HL-60 (cell line): Measurements from ENCODE around the gene SPAG4.

Experiments
- DNase-seq, 2 experiments: peaks; one replicate each; pipeline ENCODE4 v3.0.0-alpha.2; 2010 to 2020; ENCODE audit warnings: low read depth in 1 of 2, low spot score in 1 of 2
- H3K27ac ChIP-seq: fragments of 250-450 bp; sonication (Bioruptor Pico); replicated peaks from 2 replicates; pipeline ENCODE4 v1.5.1; 2020; ENCODE audit warnings: mild to moderate bottlenecking, moderate library complexity
- H3K27me3 ChIP-seq: fragments of 250-450 bp; sonication (Bioruptor Pico); 2 replicates; pipeline ENCODE4 v1.5.1; 2021; ENCODE audit warnings: mild to moderate bottlenecking, moderate library complexity; ENCODE audit not compliant: insufficient read depth, poor library complexity, severe bottlenecking
- H3K4me3 ChIP-seq: replicated peaks from 2 replicates; pipeline ENCODE4 v1.5.1; 2011; ENCODE audit warnings: mild to moderate bottlenecking, control low read depth, low read length; ENCODE audit not compliant: insufficient read depth
- CTCF ChIP-seq: IDR thresholded peaks from one replicate; pipeline ENCODE4 v1.5.1; 2011; ENCODE audit warnings: low read length, control low read depth, inconsistent platforms; ENCODE audit not compliant: insufficient read depth
- GABPA ChIP-seq: IDR thresholded peaks from 2 replicates; pipeline ENCODE4 v1.6.1; 2012; ENCODE audit warnings: low read depth
- POLR2AphosphoS5 ChIP-seq: IDR thresholded peaks from 2 replicates; pipeline ENCODE4 v1.6.1; 2012; ENCODE audit warnings: low read depth
- SPI1 ChIP-seq: IDR thresholded peaks from 2 replicates; pipeline ENCODE4 v1.6.1; 2012; ENCODE audit warnings: low read depth, mild to moderate bottlenecking, borderline replicate concordance
- TF ChIP-seq, protein P1 (sequence below): IDR thresholded peaks from 2 replicates; pipeline ENCODE4 v1.6.1; 2012; ENCODE audit warnings: low read depth; ENCODE audit not compliant: insufficient replicate concordance

Gene SPAG4

GRCh38 chr20:35632539-35633115, 17.0 kb downstream of the SPAG4 start:
- no peak for DNase-seq
- TF ChIP-seq SPI1 (no peak), POLR2AphosphoS5 (no peak), CTCF (no peak), GABPA (no peak)
- TF ChIP-seq, protein P1, sequence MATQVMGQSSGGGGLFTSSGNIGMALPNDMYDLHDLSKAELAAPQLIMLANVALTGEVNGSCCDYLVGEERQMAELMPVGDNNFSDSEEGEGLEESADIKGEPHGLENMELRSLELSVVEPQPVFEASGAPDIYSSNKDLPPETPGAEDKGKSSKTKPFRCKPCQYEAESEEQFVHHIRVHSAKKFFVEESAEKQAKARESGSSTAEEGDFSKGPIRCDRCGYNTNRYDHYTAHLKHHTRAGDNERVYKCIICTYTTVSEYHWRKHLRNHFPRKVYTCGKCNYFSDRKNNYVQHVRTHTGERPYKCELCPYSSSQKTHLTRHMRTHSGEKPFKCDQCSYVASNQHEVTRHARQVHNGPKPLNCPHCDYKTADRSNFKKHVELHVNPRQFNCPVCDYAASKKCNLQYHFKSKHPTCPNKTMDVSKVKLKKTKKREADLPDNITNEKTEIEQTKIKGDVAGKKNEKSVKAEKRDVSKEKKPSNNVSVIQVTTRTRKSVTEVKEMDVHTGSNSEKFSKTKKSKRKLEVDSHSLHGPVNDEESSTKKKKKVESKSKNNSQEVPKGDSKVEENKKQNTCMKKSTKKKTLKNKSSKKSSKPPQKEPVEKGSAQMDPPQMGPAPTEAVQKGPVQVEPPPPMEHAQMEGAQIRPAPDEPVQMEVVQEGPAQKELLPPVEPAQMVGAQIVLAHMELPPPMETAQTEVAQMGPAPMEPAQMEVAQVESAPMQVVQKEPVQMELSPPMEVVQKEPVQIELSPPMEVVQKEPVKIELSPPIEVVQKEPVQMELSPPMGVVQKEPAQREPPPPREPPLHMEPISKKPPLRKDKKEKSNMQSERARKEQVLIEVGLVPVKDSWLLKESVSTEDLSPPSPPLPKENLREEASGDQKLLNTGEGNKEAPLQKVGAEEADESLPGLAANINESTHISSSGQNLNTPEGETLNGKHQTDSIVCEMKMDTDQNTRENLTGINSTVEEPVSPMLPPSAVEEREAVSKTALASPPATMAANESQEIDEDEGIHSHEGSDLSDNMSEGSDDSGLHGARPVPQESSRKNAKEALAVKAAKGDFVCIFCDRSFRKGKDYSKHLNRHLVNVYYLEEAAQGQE: no peak
- Histone ChIP-seq H3K27me3 (no peaks in the 10 kb centered on the region), H3K4me3 (no peak overlapping the region), H3K27ac (no peak overlapping the region)

DNA sequence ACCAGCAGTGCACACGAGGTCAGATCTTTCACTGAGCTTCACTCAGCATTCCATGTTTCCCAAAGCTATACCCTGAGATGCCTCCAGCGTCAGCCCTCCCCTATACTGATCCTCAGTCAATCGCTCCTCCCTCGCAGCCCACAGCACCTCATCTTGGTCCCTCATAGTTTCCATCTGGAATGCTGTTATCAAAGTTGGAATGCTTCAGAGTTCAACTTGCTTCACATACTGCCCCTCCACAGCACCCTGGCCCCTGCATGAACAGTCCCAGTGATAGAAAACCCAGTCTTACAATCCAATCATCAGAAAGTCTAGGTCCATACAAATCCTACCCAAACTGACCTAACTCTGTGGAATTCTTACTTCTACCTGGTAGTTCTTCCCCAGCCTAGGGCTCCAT, 20.0 kb downstream of the SPAG4 start:
- no peaks in the 10 kb centered on the region for H3K27me3 ChIP-seq
- no peak for DNase-seq
- no peak overlapping the region for H3K27ac ChIP-seq
- TF ChIP-seq GABPA (no peak), SPI1 (no peak), POLR2AphosphoS5 (no peak)
- no peak overlapping the region for H3K4me3 ChIP-seq

GRCh38 chr20:35636095-35636494, 20.5 kb downstream of the SPAG4 start:
- no peak for TF ChIP-seq GABPA
- TF ChIP-seq CTCF: no peak
- TF ChIP-seq SPI1: no peak
- TF ChIP-seq POLR2AphosphoS5: no peak
- TF ChIP-seq, protein P1: no peak
- H3K27me3 ChIP-seq: no peaks in the 10 kb centered on the region
- no peak overlapping the region for H3K4me3 ChIP-seq
- no peak for DNase-seq
- H3K27ac ChIP-seq: no peak overlapping the region

- Histone ChIP-seq H3K27me3 (no peaks in the 10 kb centered on the region), H3K27ac (no peak overlapping the region), H3K4me3 (no peak overlapping the region)
- DNase-seq: no peak
- TF ChIP-seq SPI1: no peak
- TF ChIP-seq CTCF: no peak
- TF ChIP-seq, protein P1: no peak
These were observed 21.6 kb downstream of the SPAG4 start for GRCh38 chr20:35637276-35637675.
